Measurements from ENCODE around the gene SCG3. TPM values are rescaled to one million over a fixed set of nuclear protein-coding genes. Genes with fewer than 3 reads are reported as not detected.

Gene SCG3
- total RNA-seq, 1 experiment from 2014 or later, result not detected

GRCh38 chr15:51758645-51759044 is 77.3 kb downstream of the SCG3 start:
- peak; percentile 32 for DNase-seq (ENCODE audit: low read depth)

GRCh38 chr15:51759557-51760070 is 78.3 kb downstream of the SCG3 start:
- peak; percentile 71 for DNase-seq (ENCODE audit: low read depth)

GRCh38 chr15:51760805-51761204 is 79.5 kb downstream of the SCG3 start:
- DNase-seq (ENCODE audit: low read depth), result no peak

GRCh38 chr15:51765751-51766150 is 84.4 kb downstream of the SCG3 start:
- DNase-seq (ENCODE audit: low read depth), result peak; percentile 21

- no peak for DNase-seq (ENCODE audit: low read depth)
These were observed 85.0 kb downstream of the SCG3 start for GRCh38 chr15:51766341-51766740.

- DNase-seq (ENCODE audit: low read depth), result no peak
These were observed 86.7 kb downstream of the SCG3 start for GRCh38 chr15:51768018-51768417.

Other genes with a start within 250 kb of the SCG3 start
- gene DMXL2, start 58.7 kb upstream of the SCG3 start, total RNA-seq (2014; rRNA removed; shearing (Covaris generic)), result 32.8 and 37.8 TPM in 2 replicates
- gene LYSMD2, start 56.2 kb downstream of the SCG3 start, total RNA-seq (2014; rRNA removed; shearing (Covaris generic)), result 16.7 and 17.5 TPM in 2 replicates
- gene TMOD2, start 70.1 kb downstream of the SCG3 start, total RNA-seq (2014; rRNA removed; shearing (Covaris generic)), result 4.1 and 4.8 TPM in 2 replicates
- gene TMOD3, start 148.2 kb downstream of the SCG3 start, total RNA-seq (2014; rRNA removed; shearing (Covaris generic)), result 58.2 and 63.9 TPM in 2 replicates